ENCODE results near the gene MB21D2.

Gene MB21D2

DNA sequence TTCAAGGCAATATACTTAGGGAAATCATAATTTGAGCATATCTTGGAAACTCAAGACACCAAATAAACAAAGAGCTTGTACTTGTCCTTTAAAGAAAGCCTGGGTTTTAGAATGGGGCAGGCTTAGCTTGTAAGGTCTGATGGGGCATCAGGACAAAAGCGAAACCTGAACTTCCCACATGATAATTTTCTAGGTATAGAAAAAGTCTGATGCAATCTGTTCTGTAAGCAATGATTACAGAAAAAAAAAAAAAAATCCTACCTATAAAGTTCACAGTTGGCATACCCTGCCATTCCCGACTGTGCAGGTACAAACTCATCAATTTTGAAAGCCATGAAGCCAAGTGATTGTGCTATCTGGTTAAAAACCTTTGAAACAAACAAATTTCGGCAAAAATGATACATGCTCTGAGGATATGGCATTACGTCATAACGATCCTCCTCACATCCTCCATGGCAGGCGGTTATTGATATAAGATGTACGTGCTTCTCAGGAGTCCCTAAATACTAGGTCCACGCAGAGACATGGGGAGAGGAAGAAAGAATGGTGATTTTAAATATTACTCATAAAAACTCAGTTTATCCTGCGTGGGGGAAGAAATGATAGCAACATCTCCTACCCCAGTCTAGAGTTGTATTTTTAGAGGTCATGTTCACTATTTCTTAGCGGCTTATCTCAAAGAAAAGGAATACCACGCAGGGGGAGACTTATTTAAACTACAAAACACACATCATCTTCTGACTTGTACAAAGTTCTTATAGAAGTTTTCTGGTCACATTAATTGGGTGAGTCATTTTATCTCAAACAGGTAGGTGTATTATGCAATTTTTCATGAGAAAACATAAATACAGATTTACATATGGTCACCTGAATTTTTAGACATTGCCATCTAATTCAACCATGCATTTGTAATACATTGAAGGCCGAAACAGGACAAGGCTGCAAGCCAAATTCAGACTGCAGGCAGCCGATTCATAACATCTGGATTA lies 27.0 kb downstream of the MB21D2 start:
- DNase-seq: peak; percentile 38

DNA sequence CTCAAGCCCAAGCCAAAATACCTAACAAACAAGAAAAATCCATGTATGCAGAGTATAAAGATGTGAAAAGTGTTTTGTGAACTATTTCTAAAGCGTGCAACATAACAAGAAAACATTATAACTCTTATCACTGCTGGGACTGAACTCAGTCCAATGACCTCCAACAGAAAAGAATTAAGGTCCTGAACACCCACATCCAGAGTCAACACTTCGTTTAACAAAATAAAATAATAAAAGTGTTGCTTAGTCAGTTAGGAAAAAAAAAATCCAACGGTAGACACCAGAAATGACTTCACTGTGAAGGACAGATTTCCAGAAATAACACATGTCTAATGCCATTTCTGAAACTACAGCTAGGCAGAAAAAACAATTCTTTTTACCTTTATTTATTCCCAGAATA lies 28.0 kb downstream of the MB21D2 start:
- no peak for DNase-seq

DNA sequence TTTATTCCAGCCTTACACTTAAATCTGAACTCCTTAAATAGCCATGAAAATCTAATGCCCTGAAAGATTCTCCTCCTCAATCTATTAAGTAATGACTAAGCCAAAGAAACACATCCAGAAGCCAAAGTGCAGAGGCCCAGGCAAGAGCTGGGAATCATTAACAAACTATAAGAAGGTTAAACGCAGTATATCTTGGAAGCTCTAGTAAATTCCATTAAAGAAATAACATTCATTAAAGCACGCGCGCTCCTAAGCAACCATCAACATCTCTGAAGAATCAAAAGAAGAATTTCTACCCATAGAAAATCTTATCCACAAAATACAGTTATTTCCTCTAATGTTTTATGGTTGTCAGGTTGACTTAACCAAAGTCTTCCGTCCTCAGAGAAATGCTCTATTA lies 29.5 kb downstream of the MB21D2 start:
- no peak for DNase-seq

DNA sequence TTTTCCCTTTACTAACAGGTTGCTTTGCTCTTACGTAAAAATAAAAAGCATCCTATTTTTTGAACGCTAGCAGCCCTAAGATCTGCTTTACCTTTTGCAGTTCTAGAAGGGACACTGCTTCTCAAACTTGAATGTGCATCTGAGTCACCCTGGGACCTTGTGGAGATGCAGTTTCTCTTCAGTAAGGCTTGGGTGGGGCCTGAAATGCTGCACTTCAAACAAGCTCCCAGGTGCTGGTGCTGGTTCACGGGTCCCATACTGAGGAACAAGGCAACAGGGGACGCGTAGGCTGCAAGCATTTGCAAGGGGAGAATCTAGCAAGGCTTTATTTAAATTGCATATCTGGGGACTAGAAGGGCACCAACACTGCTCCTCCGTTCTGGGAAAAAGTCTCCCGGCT lies 30.0 kb downstream of the MB21D2 start:
- peak; percentile 64 for DNase-seq

DNA sequence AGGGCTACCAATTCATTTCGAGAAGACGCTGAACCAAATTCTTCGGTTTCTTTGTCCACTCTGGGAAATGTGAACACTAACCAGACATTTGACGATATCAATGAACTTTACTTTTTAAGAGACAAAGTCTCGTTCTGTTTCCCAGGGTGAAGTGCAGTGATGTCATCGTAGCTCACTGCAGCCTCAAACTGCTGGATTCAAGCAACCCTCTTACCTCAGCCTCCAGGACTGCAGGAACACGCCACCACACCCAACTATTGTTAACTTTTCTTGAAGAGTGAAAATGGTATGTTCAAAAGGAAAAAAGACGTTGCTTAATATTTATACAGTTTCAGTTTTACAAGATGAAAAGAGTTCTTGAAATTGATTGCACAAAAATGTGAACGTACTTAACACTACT lies 30.6 kb downstream of the MB21D2 start:
- peak; percentile 75 for DNase-seq

DNA sequence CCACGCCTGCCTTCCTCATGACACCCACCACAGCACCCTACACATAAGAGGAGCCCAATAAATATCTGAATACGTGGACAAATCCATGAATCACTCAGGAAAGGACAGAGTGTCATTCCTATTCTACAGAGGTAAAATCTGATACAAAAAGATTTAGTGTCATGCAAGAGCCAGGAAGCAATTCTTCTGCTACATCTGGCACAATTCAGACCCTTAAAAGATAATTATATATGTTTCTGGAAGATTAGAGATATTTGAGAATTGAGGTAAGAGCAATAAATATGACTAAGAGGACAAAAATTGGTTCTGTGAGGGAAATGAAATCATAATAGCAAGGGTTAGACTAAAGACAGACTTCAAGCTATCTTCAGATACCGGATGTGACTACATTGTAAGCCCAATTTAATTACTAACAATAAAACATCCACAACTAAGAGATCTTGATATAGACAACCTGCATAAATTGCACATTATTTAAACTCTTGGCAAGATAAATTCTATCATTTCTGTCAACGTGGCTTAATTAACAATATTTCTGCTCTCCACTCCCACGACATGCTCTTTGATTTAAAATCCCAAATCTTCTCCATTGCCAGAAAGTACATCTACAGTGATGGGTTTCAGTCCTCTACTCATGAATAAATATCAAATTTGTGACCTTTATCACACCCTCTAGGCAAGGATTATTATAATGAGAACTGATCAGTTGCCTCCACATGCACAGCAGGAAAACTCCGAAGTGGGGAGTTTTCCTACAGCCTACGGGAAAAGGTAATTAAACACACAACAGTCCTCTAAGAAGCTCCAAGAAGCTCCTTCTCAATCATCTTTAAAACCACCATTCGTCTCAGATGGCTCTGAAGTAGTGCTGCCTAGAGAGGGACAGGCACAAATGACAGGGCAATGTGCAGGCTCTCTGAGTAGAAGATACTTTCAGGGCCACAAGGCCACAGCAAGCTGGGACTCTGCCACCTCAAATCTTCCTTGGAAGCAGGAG lies 32.6 kb downstream of the MB21D2 start:
- DNase-seq: no peak

DNA sequence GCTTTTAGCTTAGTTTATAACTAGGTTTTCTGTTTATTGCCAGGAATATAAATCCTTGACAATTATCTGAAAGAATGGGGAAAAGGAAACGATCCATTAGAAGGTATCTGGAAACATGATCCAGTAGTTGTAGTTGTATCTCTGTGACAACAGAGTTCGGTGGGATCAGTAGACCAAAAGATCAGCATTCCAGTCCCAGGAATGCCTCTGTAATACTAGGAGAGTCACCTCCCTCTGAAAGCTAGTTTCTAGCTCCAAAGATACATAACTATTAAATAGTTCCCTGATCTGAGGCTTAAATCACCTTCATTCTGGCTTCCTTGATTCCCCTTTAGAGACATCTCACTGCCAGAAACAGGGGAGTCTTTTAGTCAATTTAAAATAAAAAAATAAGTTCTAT lies 34.1 kb downstream of the MB21D2 start:
- DNase-seq: no peak

DNA sequence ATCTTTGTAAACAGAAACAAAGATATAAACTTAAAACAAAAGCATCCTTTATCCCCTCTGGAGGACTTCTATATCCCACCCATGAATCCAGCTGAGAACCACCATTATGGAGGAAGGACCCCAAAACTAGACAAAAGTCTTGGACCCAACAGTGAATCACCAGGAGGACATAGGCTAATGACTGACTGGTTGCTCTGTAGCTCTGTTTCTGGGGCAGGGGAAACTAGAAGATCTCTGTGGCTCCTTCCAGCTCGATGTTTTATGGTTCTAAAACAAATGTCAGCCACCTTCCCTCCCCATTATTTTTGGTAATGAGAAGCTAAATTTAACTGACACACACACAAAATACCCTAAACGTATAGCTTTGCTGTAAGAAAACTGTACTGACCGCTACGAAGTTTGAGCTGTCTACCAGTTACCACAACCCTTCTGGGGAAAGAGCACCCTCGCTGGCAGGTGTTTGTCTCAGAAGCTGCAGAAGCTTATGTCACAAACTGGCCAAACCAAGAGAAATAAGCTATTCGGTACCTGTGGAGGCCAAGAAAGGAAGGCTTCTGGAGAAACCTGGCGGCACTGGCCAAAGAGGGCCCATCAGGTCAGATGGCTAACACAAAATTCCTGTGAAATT lies 36.4 kb downstream of the MB21D2 start:
- DNase-seq: no peak

DNA sequence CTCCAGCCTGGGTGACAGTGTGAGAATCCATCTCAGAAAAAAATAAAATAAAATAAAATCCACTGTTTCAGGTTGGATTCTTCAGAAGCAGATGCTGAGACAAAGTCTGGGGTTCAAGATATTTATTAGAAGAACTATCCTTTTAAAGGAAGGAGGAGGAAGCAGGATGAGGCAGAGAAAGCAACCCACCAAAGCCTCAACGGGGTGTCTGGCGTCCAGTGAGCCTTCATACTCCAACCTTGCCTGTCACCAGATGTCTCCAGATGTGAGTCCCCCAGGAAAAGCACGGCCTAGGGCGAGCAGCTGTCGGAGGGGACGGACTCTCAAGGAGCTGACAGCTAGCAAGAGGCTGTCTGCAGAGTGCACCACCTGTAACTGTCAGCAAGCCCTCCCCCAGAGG lies 37.3 kb downstream of the MB21D2 start:
- no peak for DNase-seq

DNA sequence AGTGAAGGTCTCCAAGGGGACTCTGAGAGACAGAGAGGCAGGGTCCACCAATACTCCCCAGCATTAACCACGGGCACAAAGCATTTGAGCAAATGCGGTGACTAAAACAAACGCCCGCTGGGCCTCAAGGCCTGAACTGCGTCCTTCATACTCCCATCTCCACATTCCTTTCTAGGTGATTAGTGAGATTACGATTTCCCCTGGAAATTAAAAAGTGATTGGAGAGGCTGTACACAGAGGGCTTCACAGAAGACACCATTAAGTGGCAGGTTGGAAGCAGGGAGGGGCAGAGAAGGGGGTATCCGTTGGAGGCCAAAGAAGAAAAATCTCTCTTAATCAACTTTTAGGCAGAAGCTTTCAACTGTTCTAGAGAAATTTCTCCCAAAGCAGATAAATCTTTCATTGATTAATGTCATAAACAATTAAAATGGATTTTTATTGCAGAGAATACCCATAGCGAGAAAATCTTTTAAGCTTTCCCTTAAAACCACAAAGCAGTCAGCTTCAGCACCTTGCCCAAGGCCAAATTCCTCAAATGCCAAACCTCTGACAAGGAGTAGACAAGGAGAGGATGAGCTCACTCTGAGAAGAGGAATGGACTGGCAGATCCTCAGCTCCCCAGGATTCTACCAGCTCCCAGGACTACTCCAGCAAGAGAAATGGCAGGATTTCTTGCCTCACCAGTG lies 38.2 kb downstream of the MB21D2 start:
- no peak for DNase-seq

DNA sequence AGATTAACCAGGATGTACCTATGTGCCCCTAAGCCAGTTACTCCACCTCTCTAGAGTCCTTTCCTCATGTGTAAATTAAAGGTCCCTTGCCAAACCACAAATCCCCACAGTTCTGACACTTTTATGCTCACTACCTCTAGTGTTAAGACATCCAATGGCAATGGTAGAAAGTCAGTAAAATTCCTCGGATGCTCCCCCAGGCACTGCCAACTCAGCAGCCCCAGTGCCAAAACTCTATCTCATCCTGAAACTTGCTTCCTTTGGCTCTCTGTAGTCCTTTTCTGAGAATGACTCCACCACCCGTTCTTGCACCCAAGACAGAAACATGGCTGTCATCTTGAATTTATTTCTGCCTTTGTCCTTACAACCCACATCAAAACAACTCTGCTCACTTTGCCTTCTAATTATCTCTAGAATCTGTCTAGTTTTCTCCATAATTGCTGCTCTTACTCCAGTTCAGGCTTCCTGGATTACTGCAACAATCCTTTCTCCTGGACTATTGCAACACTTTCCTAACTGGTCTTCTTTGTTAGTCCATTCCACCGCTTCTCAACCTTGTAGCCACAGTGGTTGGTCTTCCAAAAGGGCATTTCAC lies 41.6 kb downstream of the MB21D2 start:
- no peak for DNase-seq

DNA sequence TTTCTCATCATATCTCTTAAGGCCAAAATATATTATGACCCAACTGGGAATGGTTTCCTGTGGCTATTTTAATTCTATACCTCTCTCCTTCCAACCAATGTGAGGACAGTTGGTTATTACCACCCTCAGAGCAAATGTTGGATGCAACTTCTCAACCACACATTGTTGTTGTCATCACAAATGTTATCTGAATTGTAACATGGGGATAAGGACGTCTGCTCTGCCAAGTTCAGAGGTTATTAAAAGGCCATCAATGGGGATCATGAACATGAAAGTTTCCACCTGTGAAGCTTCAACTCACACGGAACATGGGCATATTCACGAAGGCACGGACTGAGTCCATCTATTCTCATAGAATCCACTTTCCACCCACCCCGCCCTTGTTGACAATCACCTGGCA lies 46.8 kb downstream of the MB21D2 start:
- no peak for DNase-seq

DNA sequence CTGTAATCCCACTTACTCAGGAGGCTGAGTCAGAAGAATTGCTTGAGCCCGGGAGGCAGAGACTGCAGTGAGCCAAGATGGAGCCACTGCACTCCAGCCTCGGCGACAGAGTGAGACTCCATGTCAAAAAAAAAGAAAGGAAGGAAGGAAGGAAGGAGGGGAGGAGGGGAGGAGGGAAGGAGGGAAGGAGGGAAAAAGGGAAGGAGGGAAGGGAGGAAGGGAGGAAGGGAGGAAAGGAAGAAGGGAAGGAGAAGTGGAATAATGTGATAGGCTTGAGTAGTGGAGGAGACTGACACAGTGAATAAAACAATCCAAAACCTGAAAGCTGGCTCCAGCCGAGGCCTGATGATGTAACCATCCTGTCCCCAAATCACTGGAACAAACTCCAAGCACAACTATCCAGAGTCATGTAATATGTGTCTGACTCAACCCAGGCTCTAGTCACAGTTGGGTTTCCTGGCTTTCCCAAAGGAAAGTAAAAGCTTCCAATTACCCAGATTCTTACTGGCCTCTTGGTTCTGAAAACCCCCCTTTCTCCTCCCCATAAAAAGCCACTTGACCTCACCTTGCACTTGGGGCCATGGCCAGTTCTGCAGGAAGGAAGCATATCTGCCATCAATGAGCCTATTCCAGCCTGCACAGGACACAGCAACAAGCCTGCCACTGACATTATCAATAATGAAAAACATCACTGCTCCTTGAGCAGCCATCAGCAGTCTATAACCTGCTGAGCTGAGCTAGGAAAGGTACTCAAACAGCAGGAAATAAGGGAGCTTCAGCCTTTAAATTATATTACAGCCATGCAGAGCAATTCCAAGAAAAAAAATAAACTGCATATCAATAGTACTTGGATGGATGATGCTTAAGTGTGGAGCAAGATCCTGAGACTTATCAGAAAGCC lies 48.3 kb downstream of the MB21D2 start:
- DNase-seq: no peak

DNA sequence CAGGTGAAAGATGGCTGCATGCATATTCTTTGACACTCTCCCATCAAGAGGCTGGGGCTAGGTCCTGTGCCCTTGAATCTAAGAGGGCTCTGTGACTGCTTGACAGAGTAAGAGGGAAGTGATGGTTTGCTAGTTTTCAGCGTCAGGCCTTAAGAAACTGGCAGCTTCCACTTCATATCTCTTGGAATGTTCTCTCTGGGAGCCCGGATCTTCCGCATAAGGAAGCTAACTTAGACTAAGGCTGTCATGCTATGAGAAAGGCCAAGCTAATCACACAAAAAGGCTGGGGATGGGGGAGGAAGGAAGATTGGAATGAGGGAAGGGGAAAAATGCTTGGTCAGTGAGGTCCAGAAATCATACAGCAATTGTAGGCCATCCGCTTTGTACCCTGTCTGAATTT lies 50.0 kb downstream of the MB21D2 start:
- DNase-seq: no peak

DNA sequence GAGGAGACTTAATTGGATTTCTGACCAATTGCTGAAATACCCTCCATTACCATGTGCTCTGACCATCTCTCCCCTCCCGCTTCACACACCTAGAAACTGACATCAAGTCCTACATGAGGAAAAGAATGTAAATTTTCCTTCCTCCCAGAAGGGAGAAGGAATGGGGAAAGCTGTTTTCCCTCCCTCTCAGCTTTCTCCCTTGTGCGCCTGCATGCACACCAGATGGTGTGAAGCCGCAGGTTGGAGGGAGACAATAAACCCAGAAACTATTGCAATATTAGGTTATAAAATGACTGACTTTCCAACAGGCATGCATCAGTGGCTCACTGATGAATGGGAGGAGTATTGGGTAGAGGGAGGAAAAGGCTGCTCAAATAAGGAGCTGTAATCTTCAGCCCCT lies 50.9 kb downstream of the MB21D2 start:
- no peak for DNase-seq

DNA sequence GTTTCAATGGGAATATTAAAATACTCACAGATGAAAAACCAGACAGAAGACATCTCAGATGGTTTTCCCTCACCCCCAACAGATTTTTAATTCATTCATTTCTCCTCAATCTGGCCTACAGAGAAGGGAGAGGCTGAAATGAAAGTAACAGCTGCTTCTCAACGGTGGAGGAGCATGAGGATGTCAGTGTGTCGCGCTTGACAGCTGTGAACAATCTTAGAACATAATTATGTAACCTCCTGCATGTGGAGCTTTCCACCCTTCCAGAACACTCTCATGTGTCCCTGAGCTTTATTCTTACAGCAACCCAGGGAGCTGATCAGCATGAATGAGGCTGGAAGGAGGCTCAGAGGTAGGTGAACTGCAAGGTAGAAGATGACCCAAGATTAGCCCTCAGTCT lies 52.7 kb downstream of the MB21D2 start:
- no peak for DNase-seq

DNA sequence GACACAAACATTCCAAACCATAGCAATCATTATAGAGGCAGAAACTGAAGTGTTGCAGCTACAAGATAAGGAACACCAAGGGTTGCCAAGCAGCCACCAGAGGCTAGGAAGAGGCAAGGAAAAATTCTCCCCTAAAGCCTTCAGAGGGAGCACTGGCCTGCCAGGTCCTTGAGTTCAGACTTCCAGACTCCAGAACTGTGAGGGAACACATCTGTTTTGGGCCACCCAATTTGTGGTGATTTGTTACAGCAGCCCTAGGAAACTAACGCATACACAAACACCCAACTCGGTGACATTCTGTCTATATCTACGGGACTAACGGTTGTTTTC lies 54.6 kb downstream of the MB21D2 start:
- no peak for DNase-seq

DNA sequence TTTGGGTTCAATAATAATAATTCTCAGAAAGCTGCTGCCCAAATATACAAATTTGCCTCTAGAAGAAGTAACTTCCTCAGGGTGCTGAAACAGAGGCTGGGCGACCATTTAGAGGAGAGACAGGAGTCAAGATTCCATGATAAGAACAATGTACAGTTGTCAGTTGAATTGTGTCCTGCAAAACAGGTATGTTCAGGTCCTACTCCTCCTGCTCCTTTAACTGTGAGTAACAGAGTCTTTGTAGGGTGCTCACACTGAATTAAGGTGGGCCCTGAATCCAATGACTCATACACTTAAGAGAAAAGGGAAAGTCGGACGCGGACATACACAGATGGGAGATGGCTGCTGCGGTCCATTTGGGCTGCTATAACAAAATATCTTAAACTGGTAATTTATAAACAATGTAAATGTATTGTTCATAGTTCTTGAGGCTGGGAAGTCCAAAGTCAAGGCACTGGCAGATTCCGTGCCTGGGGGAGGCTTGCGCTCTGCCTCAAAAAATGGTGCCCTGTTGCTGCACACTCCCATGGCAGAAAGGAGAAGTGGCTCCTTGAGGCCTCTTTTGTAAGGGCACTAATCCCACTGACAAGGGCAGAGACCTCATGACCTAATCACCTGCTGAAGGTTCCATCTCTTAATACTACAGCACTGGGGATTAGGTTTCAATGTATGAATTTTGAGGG lies 55.1 kb downstream of the MB21D2 start:
- DNase-seq: no peak

DNA sequence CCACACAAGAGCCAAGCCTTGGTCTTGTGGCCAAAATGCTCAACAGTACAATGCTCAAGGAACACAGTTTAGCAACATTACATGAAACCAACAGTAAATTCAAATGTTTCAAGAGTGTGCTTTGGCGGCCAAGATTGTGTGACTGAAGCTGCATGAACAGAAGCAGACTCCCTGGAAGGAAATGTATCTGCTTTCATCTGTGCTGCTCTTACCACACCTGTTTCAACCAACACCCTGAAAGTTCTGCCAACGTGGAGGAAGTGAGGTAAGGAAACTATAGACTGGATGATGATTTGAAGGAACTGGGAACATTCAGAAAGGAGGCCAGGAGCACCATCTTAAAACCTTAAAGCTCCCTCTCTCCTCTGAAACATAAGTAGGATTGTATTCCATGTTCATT lies 55.7 kb downstream of the MB21D2 start:
- no peak for DNase-seq

DNA sequence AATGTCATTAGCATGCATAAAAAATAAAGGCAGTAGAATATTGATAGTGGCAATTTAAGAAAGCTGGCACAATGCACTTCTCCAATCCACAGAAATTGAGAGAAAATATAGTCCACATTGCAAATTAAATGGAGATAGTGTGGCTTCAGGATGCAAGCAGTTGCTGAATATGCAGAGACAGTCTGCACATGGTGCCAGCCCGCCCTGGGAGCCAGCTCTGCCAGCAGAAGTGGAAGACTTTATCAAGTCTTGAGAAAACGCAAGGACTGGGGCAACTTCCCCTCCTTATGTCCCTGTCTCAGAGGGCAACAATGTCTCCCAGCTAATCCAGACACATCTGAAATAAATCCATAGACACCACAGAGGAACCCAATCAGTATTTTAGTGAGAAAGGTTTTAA lies 57.2 kb downstream of the MB21D2 start:
- DNase-seq: no peak
